CD14-positive monocyte (primary cell): ENCODE results near the gene PDE7B. TPM values are rescaled to one million over a fixed set of nuclear protein-coding genes. Genes with fewer than 3 reads are reported as not detected.

Experiments
- DNase-seq, 3 donors: peaks; one replicate each; pipeline ENCODE4 v3.0.0-alpha.2; 2011 to 2022
- H2AFZ ChIP-seq: 2 replicates; pipeline ENCODE4 v1.6.0; 2012; ENCODE audit warnings: mild to moderate bottlenecking, low read depth, low read length, inconsistent platforms; ENCODE audit not compliant: insufficient read depth, poor library complexity, severe bottlenecking
- H3K27ac ChIP-seq, 2 donors: 1 replicate in 1 of 2; 2 replicates in 1 of 2; pipeline ENCODE4 v1.5.1; 2012 to 2013; ENCODE audit warnings: low read length in 2 of 2, control low read depth in 1 of 2, inconsistent platforms in 1 of 2, low read depth in 1 of 2, mild to moderate bottlenecking in 1 of 2
- H3K27me3 ChIP-seq, 2 donors: one replicate each; pipeline versions ENCODE4 v1.6.0 to v1.6.1; 2011 to 2013; ENCODE audit warnings: low read length in 2 of 2; ENCODE audit not compliant: control insufficient read depth in 2 of 2, insufficient read depth in 2 of 2
- H3K36me3 ChIP-seq, 2 donors: replicated peaks in 1 of 2; 1 replicate in 1 of 2; 2 replicates in 1 of 2; pipeline versions ENCODE4 v1.5.1 to v1.6.1; 2012 to 2013; ENCODE audit warnings: low read length in 2 of 2, control low read depth in 1 of 2, inconsistent platforms in 1 of 2, mild to moderate bottlenecking in 1 of 2; ENCODE audit not compliant: insufficient read depth in 2 of 2, control insufficient read depth in 1 of 2
- H3K4me1 ChIP-seq, 2 donors: 1 replicate in 1 of 2; 2 replicates in 1 of 2; pipeline versions ENCODE4 v1.5.1 to v1.6.1; 2012 to 2013; ENCODE audit warnings: low read length in 2 of 2, control low read depth in 1 of 2, inconsistent platforms in 1 of 2, mild to moderate bottlenecking in 1 of 2, moderate library complexity in 1 of 2; ENCODE audit not compliant: insufficient read depth in 2 of 2, control insufficient read depth in 1 of 2
- H3K4me2 ChIP-seq: replicated peaks from 2 replicates; pipeline ENCODE3; 2012; ENCODE audit warnings: low read length, moderate library complexity, mild to moderate bottlenecking; ENCODE audit not compliant: poor library complexity, severe bottlenecking; ENCODE audit errors: extremely low read depth
- H3K4me3 ChIP-seq, 3 experiments: fragments of 200-600 bp in 1 of 3; sonication (generic) in 1 of 3; replicated peaks in 1 of 3; 1 replicate in 2 of 3; 2 replicates in 1 of 3; pipeline ENCODE4 v1.5.1; 2011 to 2013; ENCODE audit warnings: low read length in 3 of 3, mild to moderate bottlenecking in 3 of 3, control low read depth in 2 of 3, low read depth in 2 of 3, inconsistent platforms in 1 of 3, moderate library complexity in 1 of 3
- H3K79me2 ChIP-seq: 2 replicates; pipeline ENCODE4 v1.6.0; 2012; ENCODE audit warnings: mild to moderate bottlenecking, control low read depth, inconsistent platforms, low read length, moderate library complexity; ENCODE audit not compliant: insufficient read depth
- H3K9ac ChIP-seq: 2 replicates; pipeline ENCODE4 v1.6.0; 2017; ENCODE audit warnings: low read length, mild to moderate bottlenecking; ENCODE audit not compliant: insufficient read depth, poor library complexity, severe bottlenecking
- H3K9me3 ChIP-seq, 2 donors: replicated peaks in 1 of 2; 1 replicate in 1 of 2; 2 replicates in 1 of 2; pipeline versions ENCODE4 v1.5.1 to v1.6.1; 2012 to 2013; ENCODE audit warnings: low read length in 2 of 2, control low read depth in 1 of 2; ENCODE audit not compliant: control insufficient read depth in 1 of 2, insufficient read depth in 1 of 2
- H4K20me1 ChIP-seq: 2 replicates; pipeline ENCODE4 v1.6.0; 2012; ENCODE audit warnings: mild to moderate bottlenecking, low read length, control low read depth, moderate library complexity; ENCODE audit not compliant: insufficient read depth
- H3K27ac Mint-ChIP-seq, 7 donors: one replicate each; pipeline ENCODE4 v1.8.0; 2020; ENCODE audit warnings: mild to moderate bottlenecking in 7 of 7, mixed read lengths in 7 of 7, moderate library complexity in 6 of 7, inconsistent platforms in 2 of 7
- H3K27me3 Mint-ChIP-seq, 3 donors: one replicate each; pipeline ENCODE4 v1.8.0; 2021 to 2022; ENCODE audit warnings: low read depth in 3 of 3, mild to moderate bottlenecking in 3 of 3, mixed read lengths in 3 of 3, moderate library complexity in 3 of 3, inconsistent platforms in 1 of 3
- H3K36me3 Mint-ChIP-seq, 2 donors: one replicate each; pipeline ENCODE4 v1.8.0; 2020; ENCODE audit warnings: mixed read lengths in 2 of 2, inconsistent platforms in 1 of 2, mild to moderate bottlenecking in 1 of 2
- H3K4me1 Mint-ChIP-seq: one replicate; pipeline ENCODE4 v1.8.0; 2020; ENCODE audit warnings: mild to moderate bottlenecking, mixed read lengths
- H3K4me3 Mint-ChIP-seq, 2 donors: one replicate each; pipeline ENCODE4 v1.8.0; 2020; ENCODE audit warnings: mild to moderate bottlenecking in 2 of 2, mixed read lengths in 2 of 2, moderate library complexity in 1 of 2
- H3K9me3 Mint-ChIP-seq, 7 donors: one replicate each; pipeline ENCODE4 v1.8.0; 2020 to 2022; ENCODE audit warnings: mixed read lengths in 7 of 7, mild to moderate bottlenecking in 6 of 7, moderate library complexity in 6 of 7, inconsistent platforms in 2 of 7
- WGBS: methylation state at CpG from one replicate; pipeline ENCODE4 v1.1.5; 2013; ENCODE audit warnings: missing lambda C conversion rate; ENCODE audit not compliant: insufficient coverage; 5-methylcytosine and 5-hydroxymethylcytosine counted together
- intact Hi-C, 2 donors: fragments of 100-400 bp; cut with micrococcal nuclease; formaldehyde crosslinking; loops; one replicate each; pipeline versions ENCODE4 v1.15.0 to v1.15.1; 2023
- polyA plus RNA-seq, 3 donors: library from polyadenylated mRNA; depleted of rRNA in 1 of 3; unstranded in 2 of 3; stranded (reverse) in 1 of 3; fragments of 300-500 nt in 2 of 3; fragments of >200 nt in 1 of 3; fragmentation: Illumina TruSeq in 2 of 3; gene quantifications; 1 replicate in 2 of 3; 2 replicates in 1 of 3; pipeline ENCODE4 v1.2.3, GENCODE V29; 2012 to 2021
- TF ChIP-seq, protein P1 (sequence below): fragments of 200-600 bp; IDR thresholded peaks from one replicate; pipeline ENCODE4 v1.8.0; 2022; ENCODE audit warnings: antibody characterized with exemption, mild to moderate bottlenecking

The PDE7B gene
- polyA plus RNA-seq, 3 donors, result 0.37 to 1.1 (median 0.89) TPM

DNA sequence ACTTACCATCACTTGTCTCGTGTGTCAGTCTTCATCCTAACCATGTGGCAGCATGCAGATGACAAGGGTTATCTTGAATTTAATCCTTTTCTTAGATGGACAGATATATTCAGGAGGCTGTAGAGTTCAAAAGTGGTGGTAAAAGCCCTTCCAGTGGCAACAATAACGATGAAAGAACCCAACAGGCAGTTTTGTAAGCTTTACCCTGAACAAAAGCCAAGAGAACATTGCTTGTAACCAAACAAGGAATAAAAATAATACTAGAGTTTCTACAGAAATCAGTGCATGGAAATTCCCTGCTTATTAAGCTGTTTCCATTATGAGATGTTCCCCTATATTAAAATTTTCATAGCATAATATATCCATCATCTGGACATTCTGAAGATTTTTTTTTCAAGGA, 69.7 kb downstream of the PDE7B start:
- Histone ChIP-seq H2AFZ (no peak overlapping the region), H3K4me2 (no peak overlapping the region), H3K9me3 (no peaks in the 10 kb centered on the region), H3K4me1 (no peaks in the 10 kb centered on the region), H4K20me1 (no peaks in the 10 kb centered on the region), H3K36me3 (no peaks in the 10 kb centered on the region), H3K27ac (no peak overlapping the region), H3K79me2 (no peaks in the 10 kb centered on the region), H3K4me3 (no peak overlapping the region), H3K9ac (no peak overlapping the region), H3K27me3 (no peaks in the 10 kb centered on the region)
- no CpG with 5 or more reads among the region's 2 CpGs for WGBS
- peaks cover 1 to 3% (median 1%) of the 10 kb centered on the region in 3 donors for H3K27me3 Mint-ChIP-seq
- H3K9me3 Mint-ChIP-seq, result peaks cover 0 to 2% (median 0%) of the 10 kb centered on the region in 7 donors
- H3K4me3 Mint-ChIP-seq, result no peak overlapping the region
- intact Hi-C loops, result no loop called here
- TF ChIP-seq, protein P1, sequence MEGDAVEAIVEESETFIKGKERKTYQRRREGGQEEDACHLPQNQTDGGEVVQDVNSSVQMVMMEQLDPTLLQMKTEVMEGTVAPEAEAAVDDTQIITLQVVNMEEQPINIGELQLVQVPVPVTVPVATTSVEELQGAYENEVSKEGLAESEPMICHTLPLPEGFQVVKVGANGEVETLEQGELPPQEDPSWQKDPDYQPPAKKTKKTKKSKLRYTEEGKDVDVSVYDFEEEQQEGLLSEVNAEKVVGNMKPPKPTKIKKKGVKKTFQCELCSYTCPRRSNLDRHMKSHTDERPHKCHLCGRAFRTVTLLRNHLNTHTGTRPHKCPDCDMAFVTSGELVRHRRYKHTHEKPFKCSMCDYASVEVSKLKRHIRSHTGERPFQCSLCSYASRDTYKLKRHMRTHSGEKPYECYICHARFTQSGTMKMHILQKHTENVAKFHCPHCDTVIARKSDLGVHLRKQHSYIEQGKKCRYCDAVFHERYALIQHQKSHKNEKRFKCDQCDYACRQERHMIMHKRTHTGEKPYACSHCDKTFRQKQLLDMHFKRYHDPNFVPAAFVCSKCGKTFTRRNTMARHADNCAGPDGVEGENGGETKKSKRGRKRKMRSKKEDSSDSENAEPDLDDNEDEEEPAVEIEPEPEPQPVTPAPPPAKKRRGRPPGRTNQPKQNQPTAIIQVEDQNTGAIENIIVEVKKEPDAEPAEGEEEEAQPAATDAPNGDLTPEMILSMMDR, result no peak
- no peak for DNase-seq
- H3K27ac Mint-ChIP-seq, result no peak overlapping the region
- no peaks in the 10 kb centered on the region for H3K4me1 Mint-ChIP-seq
- H3K36me3 Mint-ChIP-seq, result no peaks in the 10 kb centered on the region

GRCh38 chr6:135922174-135922573, 70.7 kb downstream of the PDE7B start:
- Mint-ChIP-seq H3K9me3 (peaks cover 0 to 3% (median 0%) of the 10 kb centered on the region in 7 donors), H3K27me3 (peaks cover 1 to 3% (median 1%) of the 10 kb centered on the region in 3 donors), H3K27ac (no peak overlapping the region), H3K36me3 (no peaks in the 10 kb centered on the region), H3K4me1 (no peaks in the 10 kb centered on the region), H3K4me3 (no peak overlapping the region)
- intact Hi-C loops, result no loop called here
- Histone ChIP-seq H3K79me2 (no peaks in the 10 kb centered on the region), H4K20me1 (no peaks in the 10 kb centered on the region), H3K36me3 (no peaks in the 10 kb centered on the region), H3K4me1 (no peaks in the 10 kb centered on the region), H3K27me3 (no peaks in the 10 kb centered on the region), H3K9me3 (no peaks in the 10 kb centered on the region), H3K4me2 (no peak overlapping the region), H3K27ac (no peak overlapping the region), H2AFZ (no peak overlapping the region), H3K9ac (no peak overlapping the region), H3K4me3 (no peak overlapping the region)
- TF ChIP-seq, protein P1, result no peak
- peak in 1 of 3 donors; percentile 12 for DNase-seq
